ENCODE data around the gene CWC27. TPM values are rescaled to one million over a fixed set of nuclear protein-coding genes. Genes with fewer than 3 reads are reported as not detected.

The CWC27 gene
- total RNA-seq, 1 donor from 2014 or later: 23.3 TPM

DNA sequence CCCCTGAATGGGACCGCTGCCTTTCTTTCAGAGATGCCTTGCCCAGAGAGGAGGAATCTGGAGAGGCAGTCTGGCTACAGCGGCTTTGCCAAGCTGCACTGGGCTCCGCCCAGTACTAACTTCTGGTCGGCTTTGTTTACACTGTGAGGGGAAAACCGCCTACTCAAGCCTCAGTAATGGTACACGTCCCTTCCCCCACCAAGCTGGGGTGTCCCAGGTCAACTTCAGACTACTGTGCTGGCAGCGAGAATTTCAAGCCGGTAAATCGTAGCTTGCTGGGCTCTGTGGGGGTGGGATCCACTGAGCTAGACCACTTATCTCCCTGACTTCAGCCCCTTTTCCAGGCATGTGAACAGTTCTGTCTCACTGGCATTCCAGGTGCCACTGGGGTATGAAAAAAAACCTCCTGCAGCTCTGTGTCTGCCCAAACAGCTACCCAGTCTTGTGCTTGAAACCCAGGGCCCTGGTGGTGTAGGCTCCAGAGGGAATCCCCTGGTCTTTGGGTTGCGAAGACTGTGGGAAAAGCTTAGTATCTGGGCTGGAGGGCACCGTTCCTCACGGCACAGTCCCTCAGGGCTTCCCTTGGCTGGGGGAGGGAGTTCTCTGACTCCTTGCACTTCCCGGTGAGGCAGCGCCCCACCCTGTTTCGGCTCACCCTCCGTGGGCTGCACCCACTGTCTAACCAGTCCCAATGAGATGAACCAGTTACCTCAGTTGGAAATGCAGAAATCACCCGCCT is 171.2 kb downstream of the CWC27 start:
- H3K4me1 Mint-ChIP-seq (ENCODE audit: low read depth, unreplicated experiment): no peaks in the 10 kb centered on the region
- no peak for DNase-seq
- no peak for TF ChIP-seq CTCF (IDR thresholded peaks at IDR 0.05; ENCODE audit: partially characterized antibody, unreplicated experiment)
- peaks cover 3% of the 10 kb centered on the region for H3K9me3 Mint-ChIP-seq (ENCODE audit: unreplicated experiment)
- no peaks in the 10 kb centered on the region for H3K27me3 Mint-ChIP-seq (ENCODE audit: unreplicated experiment)
- H3K36me3 Mint-ChIP-seq (ENCODE audit: unreplicated experiment): peaks cover 23% of the 10 kb centered on the region
- no peak overlapping the region for H3K4me3 Mint-ChIP-seq (ENCODE audit: unreplicated experiment)
- H3K27ac Mint-ChIP-seq (ENCODE audit: unreplicated experiment): no peak overlapping the region

- Mint-ChIP-seq H3K27me3 (ENCODE audit: unreplicated experiment) (no peaks in the 10 kb centered on the region), H3K27ac (ENCODE audit: unreplicated experiment) (no peak overlapping the region), H3K4me1 (ENCODE audit: low read depth, unreplicated experiment) (no peaks in the 10 kb centered on the region), H3K9me3 (ENCODE audit: unreplicated experiment) (peaks cover 2% of the 10 kb centered on the region), H3K36me3 (ENCODE audit: unreplicated experiment) (peaks cover 14% of the 10 kb centered on the region), H3K4me3 (ENCODE audit: unreplicated experiment) (no peak overlapping the region)
- no peak for DNase-seq
- no peak for TF ChIP-seq CTCF (IDR thresholded peaks at IDR 0.05; ENCODE audit: partially characterized antibody, unreplicated experiment)
Observed at GRCh38 chr5:64942460-64942859, 173.7 kb downstream of the CWC27 start.

DNA sequence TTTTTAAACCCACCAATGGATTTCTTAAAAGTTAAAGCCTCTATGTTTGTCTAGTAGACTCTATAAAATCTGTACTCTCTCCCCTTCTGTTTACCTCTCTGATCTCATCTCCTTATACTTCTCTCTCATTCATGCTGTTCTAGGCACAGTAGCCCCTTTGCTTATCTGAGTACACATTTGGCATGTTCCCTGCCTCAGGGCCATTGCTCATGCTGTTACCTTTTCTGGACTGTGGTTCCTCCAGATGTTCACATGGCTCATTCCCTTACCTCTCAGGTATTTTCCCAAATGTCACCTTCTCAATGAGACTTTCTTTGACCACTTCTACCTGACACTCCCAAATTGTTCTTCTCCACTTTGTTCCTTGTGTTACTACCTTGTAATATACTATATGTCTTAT is 176.1 kb downstream of the CWC27 start:
- H3K4me3 Mint-ChIP-seq (ENCODE audit: unreplicated experiment): no peak overlapping the region
- no peaks in the 10 kb centered on the region for H3K4me1 Mint-ChIP-seq (ENCODE audit: low read depth, unreplicated experiment)
- H3K27me3 Mint-ChIP-seq (ENCODE audit: unreplicated experiment): no peaks in the 10 kb centered on the region
- H3K27ac Mint-ChIP-seq (ENCODE audit: unreplicated experiment): no peak overlapping the region
- H3K36me3 Mint-ChIP-seq (ENCODE audit: unreplicated experiment): no peaks in the 10 kb centered on the region
- H3K9me3 Mint-ChIP-seq (ENCODE audit: unreplicated experiment): no peaks in the 10 kb centered on the region
- DNase-seq: no peak
- no peak for TF ChIP-seq CTCF (IDR thresholded peaks at IDR 0.05; ENCODE audit: partially characterized antibody, unreplicated experiment)

- DNase-seq: no peak
- no peaks in the 10 kb centered on the region for H3K4me1 Mint-ChIP-seq (ENCODE audit: low read depth, unreplicated experiment)
- TF ChIP-seq CTCF (IDR thresholded peaks at IDR 0.05; ENCODE audit: partially characterized antibody, unreplicated experiment): no peak
- H3K9me3 Mint-ChIP-seq (ENCODE audit: unreplicated experiment): no peaks in the 10 kb centered on the region
- H3K36me3 Mint-ChIP-seq (ENCODE audit: unreplicated experiment): no peaks in the 10 kb centered on the region
- no peak overlapping the region for H3K27ac Mint-ChIP-seq (ENCODE audit: unreplicated experiment)
- H3K27me3 Mint-ChIP-seq (ENCODE audit: unreplicated experiment): no peaks in the 10 kb centered on the region
- H3K4me3 Mint-ChIP-seq (ENCODE audit: unreplicated experiment): no peak overlapping the region
Observed at GRCh38 chr5:64947031-64947430, 178.3 kb downstream of the CWC27 start.

DNA sequence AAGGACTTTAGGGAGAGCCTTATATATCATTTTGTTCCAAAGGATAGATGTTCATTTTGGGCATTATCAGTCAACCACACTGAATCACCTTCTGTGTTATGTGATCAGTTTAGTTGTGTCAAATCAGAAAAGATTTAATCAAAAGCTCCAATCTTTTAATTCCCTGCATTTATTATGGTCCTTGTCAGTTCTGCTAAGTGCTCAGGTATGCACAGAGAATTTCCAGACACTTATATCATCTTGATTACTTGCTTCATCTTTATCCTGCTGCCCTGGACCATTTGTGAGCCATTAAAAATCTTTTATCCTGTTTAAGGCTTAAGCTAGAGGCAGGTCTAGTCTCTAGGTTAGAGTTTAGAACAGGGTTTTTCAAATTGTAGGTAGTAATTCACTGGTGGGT is 179.1 kb downstream of the CWC27 start:
- Mint-ChIP-seq H3K9me3 (ENCODE audit: unreplicated experiment) (no peaks in the 10 kb centered on the region), H3K4me1 (ENCODE audit: low read depth, unreplicated experiment) (no peaks in the 10 kb centered on the region), H3K36me3 (ENCODE audit: unreplicated experiment) (no peaks in the 10 kb centered on the region), H3K27me3 (ENCODE audit: unreplicated experiment) (no peaks in the 10 kb centered on the region), H3K27ac (ENCODE audit: unreplicated experiment) (no peak overlapping the region), H3K4me3 (ENCODE audit: unreplicated experiment) (no peak overlapping the region)
- no peak for DNase-seq
- no peak for TF ChIP-seq CTCF (IDR thresholded peaks at IDR 0.05; ENCODE audit: partially characterized antibody, unreplicated experiment)
